ENCODE measurements around the gene CDK7.
A peak's percentile ranks its signal among the peaks of the same experiment; 100 is the strongest.
"Not testable (repeated sequence)": the region's sequence is repeated elsewhere in the genome, so short reads cannot be mapped to it uniquely, and the experiment has no call there.

CDK7 gene

GRCh38 chr5:69231281-69231680 lies 3.4 kb upstream of the CDK7 start:
- H3K4me3 ChIP-seq (ENCODE audit: low read depth, low read length), result no peak overlapping the region
- no peak for DNase-seq (ENCODE audit: low read depth)

- H3K4me3 ChIP-seq (ENCODE audit: low read depth, low read length), result no peak overlapping the region
- DNase-seq (ENCODE audit: low read depth), result no peak
Measured at GRCh38 chr5:69231851-69232250, 2.8 kb upstream of the CDK7 start.

- not testable (repeated sequence) for DNase-seq (ENCODE audit: low read depth); H3K4me3 ChIP-seq (ENCODE audit: low read depth, low read length)
Measured at GRCh38 chr5:69236733-69237132, 2.0 kb downstream of the CDK7 start.

GRCh38 chr5:69237877-69238276 lies 3.2 kb downstream of the CDK7 start:
- no peak overlapping the region for H3K4me3 ChIP-seq (ENCODE audit: low read depth, low read length)
- DNase-seq (ENCODE audit: low read depth), result no peak

GRCh38 chr5:69238760-69239251 lies 4.1 kb downstream of the CDK7 start:
- DNase-seq (ENCODE audit: low read depth), result peak; percentile 39
- H3K4me3 ChIP-seq (ENCODE audit: low read depth, low read length), result no peak overlapping the region

GRCh38 chr5:69242215-69242927 lies 7.7 kb downstream of the CDK7 start:
- no peak overlapping the region for H3K4me3 ChIP-seq (ENCODE audit: low read depth, low read length)
- no peak for DNase-seq (ENCODE audit: low read depth)

GRCh38 chr5:69245031-69245430 lies 10.3 kb downstream of the CDK7 start:
- DNase-seq (ENCODE audit: low read depth), result no peak
- no peak overlapping the region for H3K4me3 ChIP-seq (ENCODE audit: low read depth, low read length)

- no peak for DNase-seq (ENCODE audit: low read depth)
- no peak overlapping the region for H3K4me3 ChIP-seq (ENCODE audit: low read depth, low read length)
Measured at GRCh38 chr5:69248019-69248418, 13.3 kb downstream of the CDK7 start.

- DNase-seq (ENCODE audit: low read depth), result no peak
Measured at GRCh38 chr5:69250593-69250992, 15.9 kb downstream of the CDK7 start.

GRCh38 chr5:69252437-69252836 lies 17.8 kb downstream of the CDK7 start:
- H3K4me3 ChIP-seq (ENCODE audit: low read depth, low read length), result no peak overlapping the region
- no peak for DNase-seq (ENCODE audit: low read depth)

More at GRCh38 chr5:69250593-69250992, 15.9 kb downstream of the CDK7 start:
- no peak overlapping the region for H3K4me3 ChIP-seq (ENCODE audit: low read depth, low read length)

- DNase-seq (ENCODE audit: low read depth); H3K4me3 ChIP-seq (ENCODE audit: low read depth, low read length): not testable (repeated sequence)
Measured at GRCh38 chr5:69255940-69256339, 21.3 kb downstream of the CDK7 start.

- H3K4me3 ChIP-seq (ENCODE audit: low read depth, low read length), result no peak overlapping the region
- no peak for DNase-seq (ENCODE audit: low read depth)
Measured at GRCh38 chr5:69257577-69257976, 22.9 kb downstream of the CDK7 start.

- no peak for DNase-seq (ENCODE audit: low read depth)
- no peak overlapping the region for H3K4me3 ChIP-seq (ENCODE audit: low read depth, low read length)
Measured at GRCh38 chr5:69261034-69261433, 26.3 kb downstream of the CDK7 start.

GRCh38 chr5:69265931-69266330 lies 31.2 kb downstream of the CDK7 start:
- DNase-seq (ENCODE audit: low read depth), result no peak
- H3K4me3 ChIP-seq (ENCODE audit: low read depth, low read length), result no peak overlapping the region

GRCh38 chr5:69268899-69269298 lies 34.2 kb downstream of the CDK7 start:
- DNase-seq (ENCODE audit: low read depth), result no peak
- H3K4me3 ChIP-seq (ENCODE audit: low read depth, low read length), result no peak overlapping the region

- no peak overlapping the region for H3K4me3 ChIP-seq (ENCODE audit: low read depth, low read length)
- no peak for DNase-seq (ENCODE audit: low read depth)
Measured at GRCh38 chr5:69270840-69271239, 36.2 kb downstream of the CDK7 start.

GRCh38 chr5:69271376-69271775 lies 36.7 kb downstream of the CDK7 start:
- H3K4me3 ChIP-seq (ENCODE audit: low read depth, low read length), result no peak overlapping the region
- DNase-seq (ENCODE audit: low read depth), result no peak

GRCh38 chr5:69275563-69275962 lies 40.9 kb downstream of the CDK7 start:
- no peak for DNase-seq (ENCODE audit: low read depth)
- no peak overlapping the region for H3K4me3 ChIP-seq (ENCODE audit: low read depth, low read length)

- no peak overlapping the region for H3K4me3 ChIP-seq (ENCODE audit: low read depth, low read length)
- no peak for DNase-seq (ENCODE audit: low read depth)
Measured at GRCh38 chr5:69276422-69277174, 41.9 kb downstream of the CDK7 start.

GRCh38 chr5:69279517-69279916 lies 44.8 kb downstream of the CDK7 start:
- DNase-seq (ENCODE audit: low read depth), result no peak
- H3K4me3 ChIP-seq (ENCODE audit: low read depth, low read length), result no peak overlapping the region

GRCh38 chr5:69281114-69281513 lies 46.4 kb downstream of the CDK7 start:
- DNase-seq (ENCODE audit: low read depth), result no peak
- H3K4me3 ChIP-seq (ENCODE audit: low read depth, low read length), result no peak overlapping the region
